Psoas muscle (tissue), 8 donors: ENCODE data around the gene TCEAL6. TPM values are rescaled to one million over a fixed set of nuclear protein-coding genes. Genes with fewer than 3 reads are reported as not detected.
A peak's percentile ranks its signal among the peaks of the same experiment; 100 is the strongest.
"Not testable (repeated sequence)": the region's sequence is repeated elsewhere in the genome, so short reads cannot be mapped to it uniquely, and the experiment has no call there.

Experiments used
- ATAC-seq, 4 donors: fragments of 200-7000 bp; cut with Tn5 transposase; one replicate each; pipeline ENCODE4 v1.9.1; 2020; ENCODE audit warnings: moderate library complexity in 3 of 4, mild to moderate bottlenecking in 2 of 4
- DNase-seq, 2 donors: peaks; one replicate each; pipeline ENCODE4 v3.0.0-alpha.2; 2020
- H3K27ac ChIP-seq: fragments of 200-600 bp; one replicate; pipeline ENCODE4 v1.8.0; 2022
- H3K27me3 ChIP-seq, 3 donors: fragments of 200-600 bp in 1 of 3; one replicate each; pipeline versions ENCODE4 v1.6.1 to v1.8.0; 2013 to 2022; ENCODE audit warnings: low read length in 2 of 3, mild to moderate bottlenecking in 2 of 3, moderate library complexity in 1 of 3; ENCODE audit not compliant: insufficient read depth in 3 of 3
- H3K36me3 ChIP-seq, 2 donors: fragments of 200-600 bp in 1 of 2; one replicate each; pipeline versions ENCODE4 v1.6.1 to v1.8.0; 2013 to 2022; ENCODE audit warnings: low read depth in 1 of 2, mild to moderate bottlenecking in 1 of 2, moderate library complexity in 1 of 2; ENCODE audit not compliant: insufficient read depth in 1 of 2
- H3K4me1 ChIP-seq: fragments of 200-600 bp; one replicate; pipeline ENCODE4 v1.8.0; 2022
- H3K4me3 ChIP-seq: fragments of 200-600 bp; one replicate; pipeline ENCODE4 v1.8.0; 2022; ENCODE audit warnings: mild to moderate bottlenecking
- H3K9me3 ChIP-seq: fragments of 200-600 bp; one replicate; pipeline ENCODE4 v1.8.0; 2022
- WGBS, 3 donors: extraction: QIAGEN DNeasy Blood & Tissue Kit; methylation state at CpG; one replicate each; pipeline versions ENCODE4 v1.1.6 to v1.1.7; 2013; 5-methylcytosine and 5-hydroxymethylcytosine counted together
- intact Hi-C, 2 donors: fragments of 100-400 bp; cut with DNase I; formaldehyde crosslinking; loops; one replicate each; pipeline versions ENCODE4 v1.11.0 to v1.14.2; 2022
- long read RNA-seq, 2 donors: library from polyadenylated mRNA; unstranded; transcript quantifications; one replicate each; pipeline ENCODE4 v2.0.0, GENCODE V29; 2021
- polyA plus RNA-seq, 3 donors: library from polyadenylated mRNA; stranded (reverse); fragments of 200-250 nt; gene quantifications; one replicate each; pipeline ENCODE4 v1.2.3, GENCODE V29; 2013
- total RNA-seq, 4 donors: library from RNA; stranded (reverse); fragmentation: NEBNext Ultra II Directional in 2 of 4; extraction: Animal tissue kit (Norgen Biotek cat#: 25700) in 2 of 4; gene quantifications; one replicate each; pipeline versions ENCODE4 v1.2.1 to v1.2.4, GENCODE V29; 2021 to 2023
- TF ChIP-seq, protein P1 (sequence below): fragments of 200-600 bp; IDR thresholded peaks from one replicate; pipeline ENCODE4 v1.8.0; 2022; ENCODE audit warnings: antibody characterized with exemption
- donor health status: healthy with polysubstance abuse.
- donor health status: DM: no; HTN: no; CAD: no; lungs with moderate emphysema.
- donor health status: Bipolar disorder and iron deficiency.
- donor health status: healthy.
- donor health status: DM: yes; HTN: yes; CAD: no.
- donor health status: DM: no; HTN: no; CAD: no.
- donor health status: DM: no; HTN: no; CAD: no.
- donor health status: DM: yes; HTN: yes; CAD: no.

The TCEAL6 gene
- total RNA-seq, result not detected
- polyA plus RNA-seq, result not detected
- long read RNA-seq, donor 1, result 0 reads
- long read RNA-seq, donor 2, result 0 reads

DNA sequence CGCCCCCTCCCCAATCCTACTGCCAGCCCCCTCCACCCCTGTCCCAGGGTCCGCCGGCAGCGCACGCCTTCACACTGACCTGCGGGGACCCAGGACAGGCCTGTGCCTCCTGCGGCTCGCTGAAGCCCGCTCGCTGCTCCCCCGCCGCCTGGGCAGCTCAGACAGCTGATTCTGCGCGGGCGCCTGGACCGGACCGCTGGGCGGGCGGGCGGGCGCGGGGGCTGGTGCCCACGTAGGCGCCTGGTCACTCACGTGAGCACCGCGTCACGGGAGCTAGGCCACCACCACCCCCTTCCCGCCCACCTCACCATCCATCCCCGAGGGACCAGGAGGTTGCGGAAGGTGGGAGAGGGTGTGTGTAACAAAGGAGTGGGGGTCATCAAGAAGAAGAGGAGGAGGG lies at the start of gene TCEAL6:
Gene TCEAL6 (minus strand): TSS at position 208 of the 400 bp plus-strand sequence.
- H3K4me1 ChIP-seq, H3K36me3 ChIP-seq, H3K4me3 ChIP-seq, H3K9me3 ChIP-seq, DNase-seq, H3K27ac ChIP-seq, intact Hi-C loops, ATAC-seq: not testable (repeated sequence)
- H3K27me3 ChIP-seq, result peaks cover 0 to 44% (median 4%) of the 10 kb centered on the region in 3 donors
- WGBS, 3 donors, result 2 to 29% (median 4%) methylated on average over 10 to 19 of the region's 31 CpGs

DNA sequence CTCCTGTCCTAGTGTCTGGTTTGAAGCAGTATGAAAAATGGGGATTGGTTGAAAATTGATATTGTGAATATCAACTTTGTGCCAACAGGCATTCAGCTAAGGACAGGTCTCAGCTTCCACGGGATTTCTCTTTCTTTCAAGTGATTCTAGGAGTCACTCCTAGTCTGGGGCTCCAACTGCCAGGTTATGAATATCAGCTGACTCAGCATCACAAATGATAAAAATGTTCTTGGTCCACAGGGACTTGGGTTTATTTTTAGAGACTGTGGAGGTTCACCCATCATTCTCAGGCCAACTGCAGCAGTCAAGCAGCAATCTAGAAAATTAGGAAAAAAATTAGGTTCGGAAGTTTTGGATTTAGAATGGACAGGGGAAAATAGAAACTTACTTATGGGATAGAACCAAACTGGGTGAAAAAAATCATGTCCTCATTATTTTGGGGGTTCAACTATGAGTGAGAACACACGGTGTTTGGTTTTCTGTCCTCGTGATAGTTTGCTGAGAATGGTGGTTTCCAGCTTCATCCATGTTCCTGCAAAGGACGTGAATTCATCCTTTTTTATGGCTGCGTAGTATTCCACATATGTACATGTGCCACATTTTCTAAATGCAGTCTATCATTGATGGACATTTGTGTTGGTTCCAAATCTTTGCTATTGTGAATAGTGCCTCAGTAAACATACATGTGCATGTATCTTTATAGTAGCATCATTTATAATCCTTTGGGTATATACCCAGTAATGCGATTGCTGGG lies 43.9 kb upstream of the TCEAL6 start:
- intact Hi-C loops, result no loop called here
- Histone ChIP-seq H3K9me3 (peaks cover 18% of the 10 kb centered on the region), H3K4me1 (no peaks in the 10 kb centered on the region), H3K27me3 (no peaks in the 10 kb centered on the region), H3K27ac (no peak overlapping the region), H3K36me3 (no peaks in the 10 kb centered on the region), H3K4me3 (no peak overlapping the region)
- 56 to 78% (median 71%) methylated on average over 7 of the region's 7 CpGs for WGBS, 3 donors
- no peak for ATAC-seq
- no peak for DNase-seq
- TF ChIP-seq, protein P1, sequence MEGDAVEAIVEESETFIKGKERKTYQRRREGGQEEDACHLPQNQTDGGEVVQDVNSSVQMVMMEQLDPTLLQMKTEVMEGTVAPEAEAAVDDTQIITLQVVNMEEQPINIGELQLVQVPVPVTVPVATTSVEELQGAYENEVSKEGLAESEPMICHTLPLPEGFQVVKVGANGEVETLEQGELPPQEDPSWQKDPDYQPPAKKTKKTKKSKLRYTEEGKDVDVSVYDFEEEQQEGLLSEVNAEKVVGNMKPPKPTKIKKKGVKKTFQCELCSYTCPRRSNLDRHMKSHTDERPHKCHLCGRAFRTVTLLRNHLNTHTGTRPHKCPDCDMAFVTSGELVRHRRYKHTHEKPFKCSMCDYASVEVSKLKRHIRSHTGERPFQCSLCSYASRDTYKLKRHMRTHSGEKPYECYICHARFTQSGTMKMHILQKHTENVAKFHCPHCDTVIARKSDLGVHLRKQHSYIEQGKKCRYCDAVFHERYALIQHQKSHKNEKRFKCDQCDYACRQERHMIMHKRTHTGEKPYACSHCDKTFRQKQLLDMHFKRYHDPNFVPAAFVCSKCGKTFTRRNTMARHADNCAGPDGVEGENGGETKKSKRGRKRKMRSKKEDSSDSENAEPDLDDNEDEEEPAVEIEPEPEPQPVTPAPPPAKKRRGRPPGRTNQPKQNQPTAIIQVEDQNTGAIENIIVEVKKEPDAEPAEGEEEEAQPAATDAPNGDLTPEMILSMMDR, result no peak

DNA sequence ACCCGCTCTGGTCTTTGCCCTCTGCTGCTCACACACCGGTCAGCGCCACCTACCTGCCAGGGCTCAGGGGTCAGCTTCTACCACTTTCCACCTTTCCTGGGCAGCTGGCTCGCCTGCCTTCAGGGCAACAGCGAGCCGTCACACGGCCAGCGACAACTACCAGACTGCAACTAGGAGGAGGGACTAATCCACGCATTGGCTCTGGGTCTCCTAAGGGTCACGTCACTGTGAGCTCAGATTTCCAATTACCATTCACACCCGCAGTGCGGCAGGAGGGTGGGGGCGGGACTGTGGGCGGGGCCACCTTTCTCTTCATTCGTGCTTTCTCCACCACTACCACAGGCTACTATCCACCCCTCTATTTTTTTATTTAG lies 13.5 kb upstream of the TCEAL6 start, which contains the start of gene BEX5:
Gene BEX5 (minus strand): TSS at position 172 of the 374 bp plus-strand sequence. CDS start 1,712 bp downstream, outside the sequence.
- ATAC-seq (peak; percentile 65 to 76 (median 70)), DNase-seq (peak; percentile 40 to 51)
- Histone ChIP-seq H3K27ac (no peak within 1 kb of the TSS), H3K4me1 (no peaks in the 10 kb centered on the region), H3K9me3 (no peaks in the 10 kb centered on the region), H3K36me3 (no peaks in the 10 kb centered on the region), H3K4me3 (peak within 1 kb of the TSS; percentile 52), H3K27me3 (peaks cover 0 to 34% (median 0%) of the 10 kb centered on the region in 3 donors)
- WGBS, 3 donors, result 0 to 17% (median 1%) methylated on average over 15 of the region's 15 CpGs
- TF ChIP-seq, protein P1, result no peak
- intact Hi-C loops, result no loop called here

DNA sequence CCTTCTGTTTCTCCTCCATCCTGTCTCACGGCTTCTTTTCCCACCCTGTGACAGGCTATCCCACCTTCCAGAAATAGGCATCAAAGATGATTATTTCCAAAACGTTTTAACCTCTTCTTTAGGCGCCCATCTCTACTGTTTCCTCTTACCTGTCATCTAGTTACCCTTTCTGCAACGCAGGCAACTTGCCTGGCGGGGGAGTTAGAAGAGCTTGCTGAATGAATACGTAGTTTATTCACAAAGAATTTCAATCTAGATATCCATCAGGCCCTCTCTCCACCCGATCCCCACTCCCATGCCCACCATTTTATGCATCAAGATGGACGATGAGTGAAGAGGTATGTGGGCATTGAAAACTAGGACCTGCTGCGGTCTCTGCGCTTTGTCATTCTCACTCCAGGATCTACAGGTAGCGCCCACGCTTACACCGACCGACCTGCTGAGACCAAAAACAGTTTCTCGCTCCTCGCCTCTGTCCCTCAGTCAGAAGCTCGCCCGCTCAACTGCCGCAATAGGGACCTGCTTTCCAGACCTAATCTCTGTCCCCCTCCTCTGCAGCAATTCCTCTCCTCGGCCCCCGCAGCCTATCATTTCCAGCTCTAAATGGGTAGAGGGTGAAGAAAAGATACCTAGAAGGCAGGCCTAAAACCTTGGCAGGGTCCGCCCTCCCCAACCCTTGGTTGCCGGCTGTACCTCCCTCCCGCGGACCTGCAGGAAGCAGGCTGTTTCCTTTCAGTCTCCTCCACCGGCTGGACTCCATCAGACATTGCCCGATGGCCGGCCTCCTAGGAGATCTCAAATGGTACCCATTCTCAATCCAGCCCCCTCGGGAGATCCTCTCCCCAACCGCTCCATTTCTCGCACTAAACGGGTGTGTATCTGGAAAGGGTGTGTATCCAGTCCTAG lies 12.9 kb upstream of the TCEAL6 start:
- TF ChIP-seq, protein P1, result no peak
- DNase-seq (no peak), ATAC-seq (peak in 1 of 4 donors; percentile 13)
- Histone ChIP-seq H3K9me3 (no peaks in the 10 kb centered on the region), H3K36me3 (no peaks in the 10 kb centered on the region), H3K4me1 (no peaks in the 10 kb centered on the region), H3K4me3 (peak overlapping the region; percentile 52), H3K27ac (no peak overlapping the region), H3K27me3 (peaks cover 0 to 34% (median 0%) of the 10 kb centered on the region in 3 donors)
- intact Hi-C loops, result no loop called here
- WGBS, 3 donors, result 4 to 37% (median 5%) methylated on average over 31 to 32 of the region's 32 CpGs
